Activated CD4-positive, alpha-beta memory T cell treated with anti-CD3 and anti-CD28 coated beads, Interleukin-2, amount 10 ng/mL, durations not matched to agents 7 days and 5 days (primary cell): Measurements from ENCODE around the gene MCTP2. TPM values are rescaled to one million over a fixed set of nuclear protein-coding genes. Genes with fewer than 3 reads are reported as not detected.

Experiments used
- CTCF ChIA-PET: fragments of 350-600 bp; sonication (Branson Sonifier 250); formaldehyde crosslinking; loops from one replicate; lab custom pipeline; 2021; ENCODE audit warnings: antibody characterized with exemption, inconsistent platforms; lab: Charles Lee
- POLR2A ChIA-PET: fragments of 350-600 bp; sonication (Branson Sonifier 250); formaldehyde crosslinking; loops from one replicate; lab custom pipeline; 2021; ENCODE audit warnings: antibody characterized with exemption; lab: Charles Lee
- DNase-seq: peaks from one replicate; pipeline ENCODE4 v3.0.0-alpha.2; 2020
- H3K27ac Mint-ChIP-seq: one replicate; pipeline ENCODE4 v1.8.0; 2021; ENCODE audit warnings: mild to moderate bottlenecking, mixed read lengths
- H3K27me3 Mint-ChIP-seq: one replicate; pipeline ENCODE4 v1.8.0; 2021; ENCODE audit warnings: mixed read lengths
- H3K36me3 Mint-ChIP-seq: one replicate; pipeline ENCODE4 v1.8.0; 2021; ENCODE audit warnings: low read depth, mixed read lengths
- H3K4me1 Mint-ChIP-seq: one replicate; pipeline ENCODE4 v1.8.0; 2021; ENCODE audit warnings: mixed read lengths
- H3K4me3 Mint-ChIP-seq: one replicate; pipeline ENCODE4 v1.8.0; 2021; ENCODE audit warnings: mild to moderate bottlenecking, mixed read lengths
- H3K9me3 Mint-ChIP-seq: one replicate; pipeline ENCODE4 v1.8.0; 2021; ENCODE audit warnings: mixed read lengths
- total RNA-seq, 2 experiments: library from RNA; stranded (reverse); gene quantifications; one replicate each; pipeline ENCODE4 v1.2.3, GENCODE V29; 2021

The MCTP2 gene
- total RNA-seq, 2 experiments from 2014 or later = 46.7 to 48.7 TPM

- CTCF ChIA-PET = no interaction called here
- no peak overlapping the region for H3K27ac Mint-ChIP-seq
These were observed 121.5 kb downstream of the MCTP2 start for GRCh38 chr15:94352636-94353487.

GRCh38 chr15:94353488-94353820 is 122.1 kb downstream of the MCTP2 start:
- H3K27me3 Mint-ChIP-seq = no peaks in the 10 kb centered on the region
- no peaks in the 10 kb centered on the region for H3K9me3 Mint-ChIP-seq
- no peak overlapping the region for H3K27ac Mint-ChIP-seq
- peaks cover 19% of the 10 kb centered on the region for H3K36me3 Mint-ChIP-seq
- ChIA-PET CTCF (no interaction called here), POLR2A (no interaction called here)
- no peak overlapping the region for H3K4me3 Mint-ChIP-seq
- no peak for DNase-seq
- no peaks in the 10 kb centered on the region for H3K4me1 Mint-ChIP-seq

More at GRCh38 chr15:94352636-94353487, 121.5 kb downstream of the MCTP2 start:
- Mint-ChIP-seq H3K9me3 (no peaks in the 10 kb centered on the region), H3K27me3 (no peaks in the 10 kb centered on the region), H3K4me3 (no peak overlapping the region), H3K36me3 (peaks cover 21% of the 10 kb centered on the region), H3K4me1 (no peaks in the 10 kb centered on the region)
- DNase-seq = no peak
- POLR2A ChIA-PET = no interaction called here

GRCh38 chr15:94354655-94355054 is 123.3 kb downstream of the MCTP2 start:
- POLR2A ChIA-PET = no interaction called here
- no peak overlapping the region for H3K27ac Mint-ChIP-seq
- H3K36me3 Mint-ChIP-seq = peaks cover 11% of the 10 kb centered on the region
- no peak for DNase-seq
- H3K4me3 Mint-ChIP-seq = no peak overlapping the region
- H3K4me1 Mint-ChIP-seq = peaks cover under 1% of the 10 kb centered on the region
- no peaks in the 10 kb centered on the region for H3K27me3 Mint-ChIP-seq
- H3K9me3 Mint-ChIP-seq = no peaks in the 10 kb centered on the region
- CTCF ChIA-PET = no interaction called here

GRCh38 chr15:94359716-94360115 is 128.4 kb downstream of the MCTP2 start:
- POLR2A ChIA-PET = no interaction called here
- peaks cover 8% of the 10 kb centered on the region for H3K4me1 Mint-ChIP-seq
- CTCF ChIA-PET = no interaction called here

GRCh38 chr15:94360251-94360685 is 128.9 kb downstream of the MCTP2 start:
- no peak overlapping the region for H3K27ac Mint-ChIP-seq
- POLR2A ChIA-PET = no interaction called here
- DNase-seq = no peak
- H3K27me3 Mint-ChIP-seq = no peaks in the 10 kb centered on the region
- CTCF ChIA-PET = no interaction called here
- peaks cover 22% of the 10 kb centered on the region for H3K36me3 Mint-ChIP-seq
- no peak overlapping the region for H3K4me3 Mint-ChIP-seq
- peaks cover 8% of the 10 kb centered on the region for H3K4me1 Mint-ChIP-seq
- no peaks in the 10 kb centered on the region for H3K9me3 Mint-ChIP-seq

More at GRCh38 chr15:94359716-94360115, 128.4 kb downstream of the MCTP2 start:
- H3K36me3 Mint-ChIP-seq = peaks cover 22% of the 10 kb centered on the region
- H3K4me3 Mint-ChIP-seq = no peak overlapping the region
- no peaks in the 10 kb centered on the region for H3K9me3 Mint-ChIP-seq
- no peak for DNase-seq
- H3K27ac Mint-ChIP-seq = no peak overlapping the region
- H3K27me3 Mint-ChIP-seq = no peaks in the 10 kb centered on the region

GRCh38 chr15:94362385-94363092 is 131.2 kb downstream of the MCTP2 start:
- ChIA-PET POLR2A (no interaction called here), CTCF (no interaction called here)
- peaks cover 16% of the 10 kb centered on the region for H3K36me3 Mint-ChIP-seq
- H3K4me1 Mint-ChIP-seq = peaks cover 8% of the 10 kb centered on the region
- H3K4me3 Mint-ChIP-seq = no peak overlapping the region
- no peak overlapping the region for H3K27ac Mint-ChIP-seq
- H3K27me3 Mint-ChIP-seq = no peaks in the 10 kb centered on the region
- no peaks in the 10 kb centered on the region for H3K9me3 Mint-ChIP-seq
- DNase-seq = no peak

- POLR2A ChIA-PET = no interaction called here
These were observed 132.0 kb downstream of the MCTP2 start for GRCh38 chr15:94363382-94363781.

GRCh38 chr15:94366781-94367180 is 135.4 kb downstream of the MCTP2 start:
- POLR2A ChIA-PET = no interaction called here
- Mint-ChIP-seq H3K27ac (no peak overlapping the region), H3K36me3 (peaks cover 13% of the 10 kb centered on the region), H3K4me3 (no peak overlapping the region), H3K9me3 (no peaks in the 10 kb centered on the region), H3K4me1 (no peaks in the 10 kb centered on the region), H3K27me3 (no peaks in the 10 kb centered on the region)
- CTCF ChIA-PET = interaction anchor here (1.1 kb wide), 1 partner anchor 8 kb away, joined by 3 read pairs; no protein-coding TSS in a partner anchor
- no peak for DNase-seq

More at GRCh38 chr15:94363382-94363781, 132.0 kb downstream of the MCTP2 start:
- DNase-seq = no peak
- Mint-ChIP-seq H3K4me1 (peaks cover 8% of the 10 kb centered on the region), H3K27me3 (no peaks in the 10 kb centered on the region), H3K27ac (no peak overlapping the region), H3K36me3 (peaks cover 16% of the 10 kb centered on the region), H3K9me3 (no peaks in the 10 kb centered on the region), H3K4me3 (no peak overlapping the region)
- CTCF ChIA-PET = no interaction called here

- POLR2A ChIA-PET = interaction anchor here (1.2 kb wide), 1 partner anchor 9 kb away, joined by 5 read pairs; no protein-coding TSS in a partner anchor
- H3K27ac Mint-ChIP-seq = no peak overlapping the region
- no peaks in the 10 kb centered on the region for H3K9me3 Mint-ChIP-seq
- CTCF ChIA-PET = interaction anchor here (1.3 kb wide), 1 partner anchor 18 kb away, joined by 3 read pairs; no protein-coding TSS in a partner anchor
- no peak for DNase-seq
- no peaks in the 10 kb centered on the region for H3K4me1 Mint-ChIP-seq
- H3K27me3 Mint-ChIP-seq = no peaks in the 10 kb centered on the region
- no peak overlapping the region for H3K4me3 Mint-ChIP-seq
- peaks cover 22% of the 10 kb centered on the region for H3K36me3 Mint-ChIP-seq
These were observed 136.6 kb downstream of the MCTP2 start for GRCh38 chr15:94367726-94368535.

- no peaks in the 10 kb centered on the region for H3K9me3 Mint-ChIP-seq
- no peaks in the 10 kb centered on the region for H3K27me3 Mint-ChIP-seq
- no peak overlapping the region for H3K27ac Mint-ChIP-seq
- CTCF ChIA-PET = interaction anchor here (1.0 kb wide), 1 partner anchor 46 kb away, joined by 3 read pairs; no protein-coding TSS in a partner anchor
- H3K4me1 Mint-ChIP-seq = no peaks in the 10 kb centered on the region
- H3K4me3 Mint-ChIP-seq = no peak overlapping the region
- H3K36me3 Mint-ChIP-seq = peaks cover 20% of the 10 kb centered on the region
- POLR2A ChIA-PET = no interaction called here
- no peak for DNase-seq
These were observed 139.0 kb downstream of the MCTP2 start for GRCh38 chr15:94370206-94370935.

GRCh38 chr15:94370936-94371285 is 139.6 kb downstream of the MCTP2 start:
- Mint-ChIP-seq H3K27ac (no peak overlapping the region), H3K27me3 (no peaks in the 10 kb centered on the region), H3K4me1 (no peaks in the 10 kb centered on the region), H3K9me3 (no peaks in the 10 kb centered on the region), H3K4me3 (no peak overlapping the region), H3K36me3 (peaks cover 20% of the 10 kb centered on the region)
- DNase-seq = no peak
- POLR2A ChIA-PET = no interaction called here
- CTCF ChIA-PET = interaction anchor here (1.0 kb wide), 1 partner anchor 46 kb away, joined by 3 read pairs; no protein-coding TSS in a partner anchor

- Mint-ChIP-seq H3K27me3 (no peaks in the 10 kb centered on the region), H3K27ac (no peak overlapping the region), H3K4me3 (no peak overlapping the region), H3K9me3 (no peaks in the 10 kb centered on the region), H3K36me3 (peaks cover 20% of the 10 kb centered on the region), H3K4me1 (no peaks in the 10 kb centered on the region)
- CTCF ChIA-PET = interaction anchor here (0.9 kb wide), 1 partner anchor 15 kb away, joined by 3 read pairs; no protein-coding TSS in a partner anchor
- no peak for DNase-seq
- POLR2A ChIA-PET = no interaction called here
These were observed 141.5 kb downstream of the MCTP2 start for GRCh38 chr15:94372821-94373220.
